Activated CD4-positive, alpha-beta T cell treated with anti-CD3 and anti-CD28 coated beads, Interleukin-2, amount 50 U/mL, for 24 hours (primary cell): ENCODE results near the gene CFLAR.
"Not testable (repeated sequence)": the region's sequence is repeated elsewhere in the genome, so short reads cannot be mapped to it uniquely, and the experiment has no call there.

Experiments
- DNase-seq, 2 donors: peaks; one replicate each; pipeline ENCODE4 v3.0.0-alpha.2; 2020; ENCODE audit warnings: low read depth in 1 of 2, low spot score in 1 of 2

CFLAR gene

DNA sequence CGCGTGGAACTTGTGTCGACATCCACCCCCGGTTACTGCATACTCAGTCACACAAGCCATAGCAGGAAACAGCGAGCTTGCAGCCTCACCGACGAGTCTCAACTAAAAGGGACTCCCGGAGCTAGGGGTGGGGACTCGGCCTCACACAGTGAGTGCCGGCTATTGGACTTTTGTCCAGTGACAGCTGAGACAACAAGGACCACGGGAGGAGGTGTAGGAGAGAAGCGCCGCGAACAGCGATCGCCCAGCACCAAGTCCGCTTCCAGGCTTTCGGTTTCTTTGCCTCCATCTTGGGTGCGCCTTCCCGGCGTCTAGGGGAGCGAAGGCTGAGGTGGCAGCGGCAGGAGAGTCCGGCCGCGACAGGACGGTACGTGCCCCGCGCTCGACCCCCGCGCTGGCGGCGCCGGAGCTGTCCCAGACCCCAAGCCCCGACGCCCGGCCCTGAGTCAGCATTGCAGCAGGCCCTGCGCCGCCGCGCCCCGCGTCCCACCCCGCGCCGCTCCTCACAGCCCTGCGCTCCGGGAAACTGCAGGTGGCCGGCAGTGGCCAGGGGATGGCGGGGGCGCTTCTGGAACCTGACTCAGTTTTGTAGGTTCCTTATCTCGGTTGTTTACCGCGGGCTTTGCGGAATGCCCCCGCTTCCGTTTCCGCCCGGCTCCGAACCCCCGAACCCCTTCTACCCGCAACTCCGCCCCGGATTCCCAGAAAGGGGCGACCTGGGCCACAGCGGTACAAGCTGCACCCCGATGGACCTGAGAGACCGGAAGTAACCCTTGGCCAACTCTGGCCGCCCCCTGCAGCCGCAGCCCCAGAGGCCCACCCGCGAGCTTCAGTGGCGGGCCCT, at the start of gene CFLAR:
CFLAR (plus strand) TSS at position 50 of the 844 bp plus-strand sequence. CDS start 13,702 bp downstream, outside the sequence.
- DNase-seq = peak; percentile 52 to 66

DNA sequence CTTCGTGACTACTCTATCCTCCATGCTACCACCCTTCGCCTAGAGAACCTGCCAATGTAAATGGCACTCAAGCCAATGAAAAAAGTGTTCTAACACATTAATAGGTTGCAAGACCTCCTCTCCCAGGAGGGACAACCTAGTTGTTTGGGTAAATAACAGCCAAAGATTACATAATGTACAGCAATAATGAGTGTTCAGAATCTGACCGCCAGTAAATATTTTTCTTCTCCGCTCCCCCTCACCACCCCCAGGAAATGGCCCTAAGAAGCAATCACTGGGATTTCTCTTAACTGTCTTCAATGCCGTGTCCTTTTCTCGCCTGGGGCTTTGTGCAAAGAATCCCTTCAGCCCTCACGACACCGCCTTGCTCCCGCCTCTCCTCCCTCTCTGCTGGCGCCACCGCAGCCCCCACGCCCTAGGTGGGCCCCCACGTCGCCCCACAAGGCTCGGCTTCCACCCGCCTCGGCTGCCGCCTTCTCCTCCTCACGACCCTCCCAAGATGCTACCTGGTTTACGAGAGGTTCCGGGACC, 45.0 kb upstream of the CFLAR start:
- no peak for DNase-seq

DNA sequence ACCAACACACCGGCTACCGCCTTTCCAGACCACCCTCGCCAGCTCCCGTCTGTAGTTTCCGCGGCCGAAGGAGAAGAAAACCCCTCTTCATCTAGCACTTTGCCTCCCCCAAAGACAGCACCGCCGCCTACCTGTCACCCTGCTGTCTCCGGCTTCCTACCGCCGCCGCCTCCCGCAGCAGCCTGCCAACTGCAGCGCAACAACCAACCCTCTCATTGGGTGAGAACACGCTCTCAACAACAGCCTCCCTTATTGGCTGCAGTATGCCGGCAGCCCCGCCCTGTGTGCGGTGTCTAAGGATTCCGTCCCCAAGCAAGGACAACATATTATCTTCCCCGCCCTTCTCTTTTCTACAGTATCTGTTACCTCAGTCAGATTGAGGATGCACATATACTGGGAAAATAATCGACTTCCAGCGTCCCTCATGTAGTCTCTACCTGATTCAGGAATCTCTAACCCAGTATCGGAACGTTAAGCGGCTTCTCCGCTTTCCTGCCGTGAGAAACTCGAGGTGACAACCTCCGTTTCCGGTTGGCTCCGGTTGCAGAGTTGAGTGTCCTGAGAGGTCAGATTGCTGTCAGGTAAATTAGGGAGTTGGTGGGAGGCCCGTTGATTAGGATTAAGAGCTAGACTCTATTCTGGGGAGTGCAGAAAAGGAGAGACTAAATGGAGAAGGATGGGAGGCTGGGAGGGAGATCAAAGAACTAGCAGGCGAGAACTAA, 44.3 kb upstream of the CFLAR start, which contains the start of the genes HYCC2 and NDUFB3:
HYCC2 (minus strand) TSS at position 193 of the 722 bp plus-strand sequence. CDS start 47,662 bp downstream, outside the sequence.
NDUFB3 (plus strand) TSS at position 523 of the 722 bp plus-strand sequence. CDS start 6,882 bp downstream, outside the sequence.
- DNase-seq = peak; percentile 72 to 89

DNA sequence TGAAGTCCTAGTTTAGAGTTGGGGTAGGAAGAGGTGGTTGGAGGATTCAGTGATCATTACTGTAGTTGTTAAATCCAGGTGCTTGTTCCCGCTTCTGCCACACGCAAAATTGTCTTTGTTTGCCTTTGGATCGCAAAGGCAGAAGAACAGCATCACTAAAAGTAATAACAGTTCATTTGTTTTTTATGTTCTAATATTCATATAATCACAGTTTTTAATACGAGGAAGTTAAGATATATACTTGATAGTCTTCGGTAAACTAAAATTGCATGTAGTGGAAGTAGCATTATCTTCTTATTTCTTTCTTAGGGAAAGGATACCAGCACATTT, 43.8 kb upstream of the CFLAR start:
- DNase-seq = no peak

DNA sequence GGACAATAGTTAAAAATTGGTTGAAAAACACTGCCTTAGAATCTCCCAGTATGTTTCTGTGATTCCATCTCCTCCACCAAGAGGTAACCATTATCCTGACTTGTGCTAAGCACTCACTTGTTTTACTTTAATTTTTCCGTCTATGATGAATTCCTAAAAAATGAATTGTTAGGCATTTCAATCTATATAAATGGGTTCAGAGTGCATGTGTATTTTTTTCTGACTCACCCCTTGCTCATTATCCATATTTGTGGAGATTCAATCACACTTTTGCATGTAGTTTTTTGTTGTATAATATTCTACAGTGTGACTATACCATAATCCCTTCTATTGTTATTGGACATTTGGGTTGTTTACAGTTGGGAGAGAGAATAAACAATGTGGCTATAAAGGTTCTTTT, 42.9 kb upstream of the CFLAR start:
- no peak for DNase-seq

DNA sequence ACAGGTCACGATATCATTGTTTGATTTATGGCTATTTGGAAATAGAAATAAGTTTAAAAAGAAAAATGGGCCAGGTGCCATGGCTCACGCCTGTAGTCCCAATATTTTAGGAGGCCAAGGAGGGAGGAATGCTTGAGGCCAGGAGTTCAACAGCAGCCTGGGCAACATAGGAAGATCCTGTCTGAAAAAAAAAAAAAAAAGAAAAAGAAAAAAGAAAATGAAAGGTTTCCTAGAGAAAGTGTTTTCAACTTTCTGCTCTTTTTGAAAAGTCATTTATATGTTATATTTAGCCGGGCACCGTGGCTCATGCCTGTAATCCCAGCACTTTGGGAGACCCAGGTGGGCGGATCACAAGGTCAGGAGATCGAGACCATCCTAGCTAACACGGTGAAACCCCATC, 41.0 kb upstream of the CFLAR start:
- no peak for DNase-seq

DNA sequence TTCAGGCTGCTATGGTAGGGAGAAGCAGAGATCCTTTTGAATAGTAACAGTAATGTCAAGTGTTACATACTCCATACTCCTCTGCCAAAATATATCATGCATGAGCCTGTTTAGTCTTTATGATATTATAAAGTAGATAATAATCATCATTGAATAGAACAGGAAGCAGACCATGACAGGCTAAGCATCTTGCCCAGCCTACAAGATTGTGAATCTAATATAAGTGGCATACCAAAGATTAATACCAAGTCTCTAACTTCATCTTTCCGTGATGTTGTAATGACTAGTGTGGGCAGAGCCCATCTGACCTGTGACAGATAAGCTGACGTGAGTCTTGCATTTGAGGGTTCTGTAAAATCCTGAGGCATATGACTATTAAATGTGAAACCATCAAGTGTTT, 31.1 kb upstream of the CFLAR start:
- DNase-seq = no peak

DNA sequence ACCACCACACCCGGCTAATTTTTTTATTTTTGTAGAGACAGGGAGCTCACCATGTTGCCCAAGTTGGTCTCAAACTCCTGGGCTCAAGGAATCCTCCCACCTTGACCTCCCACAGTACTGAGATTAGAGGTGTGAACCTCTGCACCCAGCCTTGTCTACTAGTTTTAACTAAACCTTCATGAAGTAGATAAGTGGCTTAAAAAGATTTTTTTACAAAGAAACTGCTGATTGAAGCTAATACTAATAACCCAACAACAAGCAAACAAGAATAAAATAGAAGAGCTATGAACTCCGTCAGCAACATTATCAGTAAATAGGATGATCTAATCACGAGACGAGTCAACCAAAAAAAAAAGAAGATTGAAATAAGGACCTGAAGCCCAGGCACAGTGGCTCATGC, 25.4 kb upstream of the CFLAR start:
- no peak for DNase-seq

DNA sequence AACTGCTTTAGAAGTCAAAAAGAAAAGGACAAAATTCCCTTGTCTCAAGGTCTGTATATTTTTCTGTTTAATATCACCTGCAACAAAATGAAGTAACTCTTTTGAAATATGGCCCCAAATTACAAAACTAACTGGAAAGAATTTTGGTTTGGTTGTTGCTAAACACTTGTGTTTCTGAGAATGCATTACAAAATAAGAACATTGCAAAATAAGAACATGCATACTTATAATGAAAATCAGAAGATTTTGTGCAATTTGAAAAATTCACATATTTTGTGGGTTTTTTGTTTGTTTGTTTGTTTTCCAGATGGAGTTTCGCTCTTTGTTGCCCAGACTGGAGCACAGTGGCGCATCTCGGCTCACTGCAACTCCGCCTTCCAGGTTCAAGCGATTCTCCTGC, 22.4 kb upstream of the CFLAR start:
- no peak for DNase-seq

DNA sequence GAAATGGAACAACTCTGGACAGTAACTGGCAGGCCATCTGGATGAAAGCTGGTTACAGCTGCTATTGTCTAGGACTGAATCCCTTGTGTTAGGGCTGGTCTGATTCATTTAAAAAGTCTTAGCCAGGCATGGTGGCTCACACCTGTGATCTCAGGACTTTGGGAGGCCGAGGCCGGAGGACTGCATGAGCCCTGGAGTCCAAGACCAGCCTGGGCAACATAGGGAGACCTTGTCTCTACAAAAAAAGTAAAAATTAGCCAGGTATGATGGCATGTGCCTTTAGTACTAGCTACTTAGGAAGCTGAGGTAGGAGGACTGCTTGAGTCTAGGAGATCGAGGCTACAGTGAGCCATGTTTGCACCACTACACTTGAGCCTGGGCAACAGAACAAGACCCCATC, 15.5 kb upstream of the CFLAR start:
- DNase-seq = no peak

DNA sequence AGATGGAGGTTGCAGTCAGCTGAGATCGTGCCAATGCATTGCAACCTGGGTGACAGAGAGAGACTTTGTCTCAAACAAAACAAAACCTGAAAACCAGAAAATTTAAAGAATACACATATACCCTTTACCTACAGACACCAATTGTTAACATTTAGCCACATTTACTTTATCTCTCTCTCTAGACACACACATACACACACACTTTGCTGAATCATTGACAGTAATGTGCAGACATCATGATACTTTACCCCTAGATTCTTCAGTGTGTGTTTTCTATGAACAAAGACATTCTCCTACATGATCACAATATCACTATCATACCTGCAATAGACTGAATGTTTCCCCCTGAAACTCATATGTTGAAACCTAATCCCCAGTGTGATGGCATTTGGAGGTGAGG, 10.2 kb upstream of the CFLAR start:
- DNase-seq = no peak

DNA sequence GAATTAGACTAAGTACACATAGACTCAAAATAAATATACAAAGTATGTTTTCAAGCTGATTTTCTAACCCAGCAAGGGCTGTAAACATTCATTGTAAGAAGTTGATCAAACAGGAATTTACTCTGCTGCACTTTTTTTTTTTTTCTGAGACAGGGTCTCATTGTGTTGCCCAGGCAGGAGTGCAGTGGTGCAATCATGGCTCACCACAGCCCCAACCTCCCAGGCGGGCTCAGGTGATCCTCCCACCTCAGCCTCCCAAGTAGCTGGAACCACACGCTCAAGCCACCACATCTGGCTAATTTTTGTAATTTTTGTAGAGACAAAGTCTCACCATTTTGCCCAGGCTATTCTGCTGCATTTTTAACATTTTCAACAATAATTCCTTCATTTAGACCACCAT, 8.3 kb upstream of the CFLAR start:
- no peak for DNase-seq

DNA sequence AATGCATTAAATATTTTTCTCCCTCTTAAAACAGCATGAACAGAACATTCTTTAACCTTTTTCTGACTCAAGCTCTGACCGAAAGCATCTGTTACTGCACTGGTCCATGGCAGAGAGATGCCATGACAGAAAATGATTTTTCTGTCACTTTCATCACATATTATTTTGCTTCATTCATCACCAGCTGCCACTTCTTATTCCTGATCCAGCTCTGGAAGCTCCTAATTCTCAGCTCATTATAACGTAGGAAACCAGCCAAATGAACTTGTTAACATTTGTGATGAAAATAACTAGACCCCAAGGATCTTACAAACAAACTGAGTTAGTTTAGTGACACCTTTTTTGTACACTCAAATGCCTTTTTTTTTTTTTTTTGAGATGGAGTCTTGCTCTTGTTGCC, 7.6 kb upstream of the CFLAR start:
- DNase-seq = no peak

DNA sequence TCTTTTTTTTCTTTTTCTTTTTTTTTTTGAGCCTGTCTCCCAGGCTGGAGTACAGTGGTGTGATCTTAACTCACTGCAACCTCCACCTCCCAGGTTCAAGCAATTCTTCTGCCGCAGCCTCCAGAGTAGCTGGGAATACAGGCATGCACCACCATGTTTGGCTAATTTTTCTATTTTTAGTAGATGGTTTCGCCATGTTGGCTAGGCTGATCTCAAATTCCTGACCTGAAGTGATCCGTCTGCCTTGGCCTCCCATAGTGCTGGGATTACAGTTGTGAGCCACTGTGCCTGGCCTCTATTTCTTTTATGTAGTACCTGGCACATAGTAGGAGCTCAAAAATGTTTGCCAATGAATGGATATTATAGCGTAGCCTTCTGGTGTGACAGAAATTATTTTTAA, 6.8 kb upstream of the CFLAR start:
- no peak for DNase-seq

DNA sequence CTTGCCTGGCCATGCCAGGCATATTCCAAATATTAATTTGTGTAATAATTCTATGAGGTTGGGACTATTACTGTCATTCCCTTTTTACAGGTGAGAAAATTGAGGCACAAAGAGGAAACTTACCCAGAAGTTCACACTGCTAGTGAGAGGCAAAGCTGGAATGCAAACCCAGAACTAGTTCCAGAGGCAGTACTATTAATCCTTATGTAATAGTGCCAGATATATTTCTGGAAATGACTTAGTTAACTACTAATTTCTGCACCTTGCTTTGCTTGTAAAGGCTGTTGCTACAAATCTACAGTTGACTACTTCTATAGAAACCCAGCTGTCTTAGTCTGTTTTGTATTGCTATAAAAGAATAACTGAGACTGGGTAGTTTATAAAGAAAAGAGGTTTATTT, 5.3 kb upstream of the CFLAR start:
- DNase-seq = no peak

DNA sequence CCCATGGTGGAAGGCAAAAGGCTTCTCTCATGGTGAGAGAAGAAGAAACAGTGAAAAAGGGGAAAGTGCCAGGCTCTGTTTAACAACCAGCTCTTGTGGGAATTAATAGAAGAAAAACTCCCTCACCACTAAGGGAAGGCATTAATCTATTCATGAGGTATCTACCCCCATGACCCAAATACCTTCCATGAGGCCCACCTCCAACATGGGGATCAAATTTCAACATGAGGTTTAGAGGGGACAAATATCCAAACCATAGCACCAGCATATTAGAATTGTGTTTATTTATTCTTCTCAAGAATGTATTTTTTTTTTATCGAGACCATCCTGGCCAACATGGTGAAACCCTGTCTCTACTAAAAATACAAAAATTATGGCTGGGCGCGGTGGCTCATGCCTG, 4.9 kb upstream of the CFLAR start:
- DNase-seq = no peak

DNA sequence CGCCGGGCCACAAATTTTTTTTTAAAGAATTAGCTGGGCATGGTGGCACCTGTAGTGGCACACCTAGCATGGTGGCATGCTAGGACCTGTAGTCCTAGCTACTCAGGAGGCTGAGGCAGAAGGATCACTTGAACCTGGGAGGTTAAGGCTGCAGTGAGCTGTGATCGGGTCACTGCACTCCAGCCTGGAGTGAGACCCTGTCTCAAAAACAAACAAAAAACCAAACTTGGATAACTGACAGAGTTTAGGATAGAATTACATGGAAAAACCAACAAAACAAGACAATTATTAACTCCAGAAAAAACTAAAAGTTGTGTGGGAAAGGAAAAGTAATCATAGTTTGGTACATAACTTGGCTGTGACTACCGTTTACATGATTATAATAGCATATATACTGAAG, 1.6 kb upstream of the CFLAR start:
- DNase-seq = no peak

DNA sequence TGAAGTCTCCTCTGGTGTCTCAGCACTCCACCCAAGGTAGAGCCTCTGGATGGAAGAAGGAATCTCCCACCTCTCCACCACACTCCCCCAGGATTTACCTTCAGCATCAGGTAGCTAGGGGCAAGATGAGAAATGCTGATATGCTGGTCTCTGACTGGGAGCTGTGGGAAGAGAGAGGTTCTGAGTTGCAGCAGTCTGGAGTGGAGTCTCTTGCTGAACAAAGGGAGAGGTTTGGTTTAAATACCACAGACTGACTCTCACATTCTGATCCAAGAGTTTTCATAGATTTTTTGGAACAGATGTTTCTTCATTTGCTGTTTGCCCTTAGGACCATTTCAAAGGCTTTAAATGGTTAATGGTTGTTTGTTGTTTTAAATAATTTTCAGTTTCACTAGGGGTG, 1.1 kb upstream of the CFLAR start:
- no peak for DNase-seq

DNA sequence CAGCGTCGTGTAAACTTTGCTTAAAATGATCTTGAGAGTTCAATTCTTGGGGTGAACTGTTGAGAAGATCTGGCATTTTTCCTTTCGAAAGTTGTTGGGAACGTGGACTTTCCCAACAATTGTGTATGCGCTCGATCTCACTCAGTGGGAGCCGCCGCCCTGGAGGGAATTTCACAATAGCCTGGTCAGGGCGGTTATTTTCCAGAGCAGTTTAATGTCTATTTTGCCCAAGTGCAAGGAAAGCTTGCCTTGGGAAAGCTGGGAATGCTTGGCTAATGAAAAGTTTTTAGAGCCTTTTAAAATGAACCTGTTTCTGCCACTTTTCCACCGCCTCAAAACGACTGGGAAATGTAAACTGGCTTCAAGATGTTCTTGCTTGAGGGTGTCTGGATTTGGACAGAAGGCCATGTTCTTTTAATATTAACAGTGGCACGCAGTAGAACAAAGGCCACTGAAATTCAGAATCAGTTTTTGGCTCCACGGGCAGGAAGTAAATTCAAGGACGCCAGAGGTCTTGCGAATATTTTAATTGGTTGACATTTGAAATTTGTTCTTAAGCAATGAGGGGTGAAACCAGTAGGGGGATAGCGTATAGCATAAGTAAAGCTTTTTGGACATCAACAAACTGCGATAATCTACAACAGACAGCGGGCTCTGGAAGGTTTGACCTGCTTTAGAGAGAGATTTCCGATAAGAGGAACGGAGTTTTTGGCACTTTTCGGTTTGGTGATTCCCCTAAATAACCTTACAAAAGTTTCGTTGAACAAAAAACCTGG, 1.2 kb downstream of the CFLAR start:
- DNase-seq = peak in 1 of 2 donors; percentile 43

DNA sequence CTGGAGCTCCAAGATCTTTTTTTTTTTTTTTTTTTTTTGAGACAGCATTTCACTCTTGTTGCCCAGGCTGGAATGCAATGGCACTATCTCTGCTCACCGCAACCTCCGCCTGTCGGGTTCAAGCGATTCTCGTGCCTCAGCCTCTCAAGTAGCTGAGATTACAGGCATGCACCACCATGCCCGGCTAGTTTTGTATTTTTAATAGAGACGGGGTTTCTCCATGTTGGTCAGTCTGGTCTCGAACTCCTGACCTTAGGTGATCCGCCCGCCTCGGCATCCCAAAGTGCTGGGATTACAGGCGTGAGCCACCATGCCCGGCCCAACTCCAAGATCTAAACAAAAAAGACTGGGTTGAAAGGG, 1.8 kb downstream of the CFLAR start:
- DNase-seq = not testable (repeated sequence)

DNA sequence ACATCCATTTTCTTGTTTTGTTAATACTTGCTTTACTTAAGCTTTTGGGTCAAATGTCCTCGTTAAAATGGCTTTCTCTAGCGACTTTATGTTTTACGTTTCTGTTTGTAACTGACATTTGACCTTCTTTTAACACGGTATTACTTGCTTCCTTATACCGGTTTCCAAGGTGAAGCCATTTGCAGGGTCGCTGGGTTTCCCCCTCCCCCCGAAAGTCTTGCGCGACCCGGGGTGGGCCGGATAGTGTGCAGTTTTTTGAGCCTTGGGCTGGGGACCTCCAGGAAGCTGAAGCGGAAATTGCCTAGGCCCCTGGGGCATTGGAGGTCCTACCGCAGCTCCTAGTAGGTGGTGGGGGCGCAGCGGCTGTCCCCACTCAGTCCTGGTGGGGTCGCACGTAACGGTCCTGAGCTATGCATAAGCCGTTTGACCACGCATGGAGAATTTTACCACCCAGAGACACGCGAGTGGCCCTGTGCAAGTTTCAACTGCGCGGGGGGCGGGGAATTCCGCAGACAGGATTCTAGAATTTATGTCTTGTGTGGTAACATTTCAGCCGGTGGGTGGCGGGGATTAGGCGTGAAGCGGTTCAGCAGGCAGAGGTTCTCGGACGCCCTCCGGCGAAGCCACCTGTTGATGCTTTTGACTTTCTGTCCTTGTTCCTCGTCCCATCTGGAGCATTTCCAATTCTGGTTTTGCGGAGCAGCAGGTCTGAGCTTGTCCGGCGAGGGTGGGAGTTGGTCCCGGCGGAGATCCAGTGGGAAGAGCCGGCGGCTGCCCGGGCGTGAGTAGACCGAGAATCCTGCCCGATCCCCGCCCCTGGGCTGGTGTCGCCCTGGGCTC, 2.4 kb downstream of the CFLAR start:
- DNase-seq = peak; percentile 65 to 85
